ENCODE measurements around the gene BANP. TPM values are rescaled to one million over a fixed set of nuclear protein-coding genes. Genes with fewer than 3 reads are reported as not detected.

BANP gene
- total RNA-seq, 1 donor from 2014 or later = 30.4 TPM

GRCh38 chr16:88007321-88007731 is 56.1 kb downstream of the BANP start:
- no peaks in the 10 kb centered on the region for H3K36me3 ChIP-seq
- H4K20me1 ChIP-seq (ENCODE audit: low read depth) = no peaks in the 10 kb centered on the region
- H3K27me3 ChIP-seq = no peaks in the 10 kb centered on the region
- H2AFZ ChIP-seq (replicated peaks) = no peak overlapping the region
- Mint-ChIP-seq H3K9me3 (no peaks in the 10 kb centered on the region), H3K36me3 (peaks cover 32% of the 10 kb centered on the region), H3K4me3 (no peak overlapping the region), H3K27ac (peak overlapping the region; percentile 61), H3K27me3 (ENCODE audit: insufficient read depth, low read depth) (no peaks in the 10 kb centered on the region), H3K4me1 (peaks cover 10% of the 10 kb centered on the region)
- H3K4me2 ChIP-seq = no peak overlapping the region
- H3F3A ChIP-seq (ENCODE audit: low read depth) = peaks cover 15% of the 10 kb centered on the region
- H3K9me3 ChIP-seq (ENCODE audit: low read depth) = no peaks in the 10 kb centered on the region
- H3K9ac ChIP-seq = no peak overlapping the region
- TF ChIP-seq, protein P1, sequence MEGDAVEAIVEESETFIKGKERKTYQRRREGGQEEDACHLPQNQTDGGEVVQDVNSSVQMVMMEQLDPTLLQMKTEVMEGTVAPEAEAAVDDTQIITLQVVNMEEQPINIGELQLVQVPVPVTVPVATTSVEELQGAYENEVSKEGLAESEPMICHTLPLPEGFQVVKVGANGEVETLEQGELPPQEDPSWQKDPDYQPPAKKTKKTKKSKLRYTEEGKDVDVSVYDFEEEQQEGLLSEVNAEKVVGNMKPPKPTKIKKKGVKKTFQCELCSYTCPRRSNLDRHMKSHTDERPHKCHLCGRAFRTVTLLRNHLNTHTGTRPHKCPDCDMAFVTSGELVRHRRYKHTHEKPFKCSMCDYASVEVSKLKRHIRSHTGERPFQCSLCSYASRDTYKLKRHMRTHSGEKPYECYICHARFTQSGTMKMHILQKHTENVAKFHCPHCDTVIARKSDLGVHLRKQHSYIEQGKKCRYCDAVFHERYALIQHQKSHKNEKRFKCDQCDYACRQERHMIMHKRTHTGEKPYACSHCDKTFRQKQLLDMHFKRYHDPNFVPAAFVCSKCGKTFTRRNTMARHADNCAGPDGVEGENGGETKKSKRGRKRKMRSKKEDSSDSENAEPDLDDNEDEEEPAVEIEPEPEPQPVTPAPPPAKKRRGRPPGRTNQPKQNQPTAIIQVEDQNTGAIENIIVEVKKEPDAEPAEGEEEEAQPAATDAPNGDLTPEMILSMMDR (IDR thresholded peaks at IDR 0.05) = no peak
- TF ChIP-seq EZH2phosphoT487 (IDR thresholded peaks at IDR 0.05) (no peak), EZH2 (IDR thresholded peaks at IDR 0.05) (no peak)
- no peak overlapping the region for H3K27ac ChIP-seq
- no peak for DNase-seq (ENCODE audit: low spot score)
- no peak overlapping the region for H3K4me3 ChIP-seq
- peaks cover 3% of the 10 kb centered on the region for H3K79me2 ChIP-seq (ENCODE audit: low read depth)
- peaks cover 13% of the 10 kb centered on the region for H3K4me1 ChIP-seq

- Histone ChIP-seq H3K9ac (no peak overlapping the region), H4K20me1 (ENCODE audit: low read depth) (no peaks in the 10 kb centered on the region), H3K4me1 (peaks cover 13% of the 10 kb centered on the region), H3K9me3 (ENCODE audit: low read depth) (no peaks in the 10 kb centered on the region), H3F3A (ENCODE audit: low read depth) (peaks cover 15% of the 10 kb centered on the region), H3K79me2 (ENCODE audit: low read depth) (no peaks in the 10 kb centered on the region), H3K36me3 (no peaks in the 10 kb centered on the region), H3K4me3 (no peak overlapping the region), H3K4me2 (no peak overlapping the region), H3K27ac (no peak overlapping the region), H3K27me3 (no peaks in the 10 kb centered on the region), H2AFZ (replicated peaks) (no peak overlapping the region)
- Mint-ChIP-seq H3K27me3 (ENCODE audit: insufficient read depth, low read depth) (no peaks in the 10 kb centered on the region), H3K4me1 (peaks cover 10% of the 10 kb centered on the region), H3K36me3 (peaks cover 34% of the 10 kb centered on the region), H3K9me3 (no peaks in the 10 kb centered on the region), H3K27ac (no peak overlapping the region), H3K4me3 (peak overlapping the region; percentile 41)
- DNase-seq (ENCODE audit: low spot score) = no peak
- TF ChIP-seq, protein P1 (IDR thresholded peaks at IDR 0.05) = no peak
- TF ChIP-seq EZH2phosphoT487 (IDR thresholded peaks at IDR 0.05) = no peak
- no peak for TF ChIP-seq EZH2 (IDR thresholded peaks at IDR 0.05)
These were observed 57.6 kb downstream of the BANP start for GRCh38 chr16:88008840-88009239.

DNA sequence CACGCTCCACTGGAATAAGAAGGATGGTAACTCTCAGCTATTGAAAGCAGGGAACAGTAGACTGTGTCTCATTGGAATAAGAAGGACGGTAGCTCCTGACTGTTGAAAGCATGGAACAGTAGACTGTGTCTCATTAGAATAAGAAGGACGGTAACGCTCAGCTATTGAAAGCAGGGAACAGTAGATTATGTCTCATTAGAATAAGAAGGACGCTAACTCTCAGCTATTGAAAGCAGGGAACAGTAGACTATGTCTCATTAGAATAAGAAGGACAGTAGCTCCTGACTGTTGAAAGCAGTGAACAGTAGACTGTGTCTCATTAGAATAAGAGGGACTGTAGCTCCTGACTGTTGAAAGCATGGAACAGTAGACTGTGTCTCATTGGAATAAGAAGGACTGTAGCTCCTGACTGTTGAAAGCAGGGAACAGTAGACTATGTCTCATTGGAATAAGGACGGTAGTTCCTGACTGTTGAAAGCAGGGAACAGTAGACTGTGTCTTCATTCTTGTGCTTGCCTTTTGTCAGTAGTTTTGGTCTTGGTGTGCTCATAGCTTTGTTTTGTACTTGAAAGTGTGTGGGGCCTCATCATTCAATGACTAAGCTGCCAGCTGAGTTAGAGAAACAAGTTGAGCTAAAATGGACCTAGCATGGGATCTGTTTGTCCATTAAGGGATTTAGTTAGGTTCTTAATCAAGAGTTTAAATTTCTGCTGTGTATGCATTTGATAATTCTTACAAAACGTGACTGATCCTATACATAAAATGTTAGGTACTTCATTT is 58.5 kb downstream of the BANP start:
- Mint-ChIP-seq H3K9me3 (no peaks in the 10 kb centered on the region), H3K4me1 (peaks cover 10% of the 10 kb centered on the region), H3K36me3 (peaks cover 31% of the 10 kb centered on the region), H3K27ac (peak overlapping the region; percentile 31), H3K27me3 (ENCODE audit: insufficient read depth, low read depth) (no peaks in the 10 kb centered on the region), H3K4me3 (no peak overlapping the region)
- peaks cover 15% of the 10 kb centered on the region for H3F3A ChIP-seq (ENCODE audit: low read depth)
- no peaks in the 10 kb centered on the region for H4K20me1 ChIP-seq (ENCODE audit: low read depth)
- H3K9me3 ChIP-seq (ENCODE audit: low read depth) = no peaks in the 10 kb centered on the region
- H3K9ac ChIP-seq = no peak overlapping the region
- peak; percentile 59 for DNase-seq (ENCODE audit: low spot score)
- H3K27ac ChIP-seq = no peak overlapping the region
- H3K4me2 ChIP-seq = peak overlapping the region; percentile 24
- no peaks in the 10 kb centered on the region for H3K79me2 ChIP-seq (ENCODE audit: low read depth)
- no peaks in the 10 kb centered on the region for H3K27me3 ChIP-seq
- no peak overlapping the region for H2AFZ ChIP-seq (replicated peaks)
- no peak for TF ChIP-seq EZH2phosphoT487 (IDR thresholded peaks at IDR 0.05)
- TF ChIP-seq EZH2 (IDR thresholded peaks at IDR 0.05) = no peak
- no peaks in the 10 kb centered on the region for H3K36me3 ChIP-seq
- H3K4me1 ChIP-seq = peaks cover 13% of the 10 kb centered on the region
- H3K4me3 ChIP-seq = no peak overlapping the region

GRCh38 chr16:88010343-88010967 is 59.2 kb downstream of the BANP start:
- no peak overlapping the region for H3K4me3 ChIP-seq
- H3K9me3 Mint-ChIP-seq = no peaks in the 10 kb centered on the region
- H3F3A ChIP-seq (ENCODE audit: low read depth) = peaks cover 15% of the 10 kb centered on the region

More at GRCh38 chr16:88010343-88010967, 59.2 kb downstream of the BANP start:
- H3K27me3 ChIP-seq = no peaks in the 10 kb centered on the region
- no peaks in the 10 kb centered on the region for H3K27me3 Mint-ChIP-seq (ENCODE audit: insufficient read depth, low read depth)
- no peak overlapping the region for H3K4me2 ChIP-seq
- H3K27ac ChIP-seq = no peak overlapping the region
- H3K4me1 Mint-ChIP-seq = peaks cover 8% of the 10 kb centered on the region
- peak overlapping the region; percentile 31 for H3K27ac Mint-ChIP-seq
- H4K20me1 ChIP-seq (ENCODE audit: low read depth) = no peaks in the 10 kb centered on the region
- no peak overlapping the region for H3K9ac ChIP-seq
- no peaks in the 10 kb centered on the region for H3K9me3 ChIP-seq (ENCODE audit: low read depth)
- H3K36me3 Mint-ChIP-seq = peaks cover 27% of the 10 kb centered on the region
- DNase-seq (ENCODE audit: low spot score) = no peak
- TF ChIP-seq EZH2 (IDR thresholded peaks at IDR 0.05) = no peak
- TF ChIP-seq, protein P1 (IDR thresholded peaks at IDR 0.05) = no peak
- TF ChIP-seq EZH2phosphoT487 (IDR thresholded peaks at IDR 0.05) = no peak
- no peak overlapping the region for H3K4me3 Mint-ChIP-seq
- H3K79me2 ChIP-seq (ENCODE audit: low read depth) = no peaks in the 10 kb centered on the region
- H3K4me1 ChIP-seq = peaks cover 13% of the 10 kb centered on the region
- no peak overlapping the region for H2AFZ ChIP-seq (replicated peaks)
- H3K36me3 ChIP-seq = no peaks in the 10 kb centered on the region

Measured in neural progenitor cell (in vitro differentiated cells).